Central memory CD8-positive, alpha-beta T cell (primary cell): ENCODE measurements around the gene MYOZ3.

Experiments used
- ATAC-seq: fragments of 150-1000 bp; cut with Tn5 transposase; replicated peaks from 2 replicates; pipeline ENCODE4 v1.10.0; 2022; ENCODE audit warnings: mild to moderate bottlenecking, moderate FRiP score, moderate number of reproducible peaks; ENCODE audit not compliant: poor library complexity, severe bottlenecking; ENCODE audit errors: extremely low read depth
- DNase-seq, 2 donors: peaks; one replicate each; pipeline ENCODE4 v3.0.0; 2021; ENCODE audit warnings: low spot score in 2 of 2
- H3K27ac Mint-ChIP-seq: one replicate; pipeline ENCODE4 v1.8.0; 2022; ENCODE audit warnings: low read depth, mild to moderate bottlenecking, moderate library complexity, mixed read lengths
- H3K27me3 Mint-ChIP-seq: one replicate; pipeline ENCODE4 v1.8.0; 2022; ENCODE audit warnings: mixed read lengths
- H3K36me3 Mint-ChIP-seq: one replicate; pipeline ENCODE4 v1.8.0; 2022; ENCODE audit warnings: mild to moderate bottlenecking, moderate library complexity, mixed read lengths; ENCODE audit not compliant: insufficient read depth
- H3K4me1 Mint-ChIP-seq: one replicate; pipeline ENCODE4 v1.8.0; 2022; ENCODE audit warnings: mixed read lengths
- H3K4me3 Mint-ChIP-seq: one replicate; pipeline ENCODE4 v1.8.0; 2022; ENCODE audit warnings: mild to moderate bottlenecking, moderate library complexity, mixed read lengths
- H3K9me3 Mint-ChIP-seq: one replicate; pipeline ENCODE4 v1.8.0; 2022; ENCODE audit warnings: mixed read lengths

The MYOZ3 gene

GRCh38 chr5:150622157-150622556, 38.9 kb upstream of the MYOZ3 start:
- no peak overlapping the region for H3K27ac Mint-ChIP-seq
- ATAC-seq: no peak
- peaks cover 8% of the 10 kb centered on the region for H3K4me1 Mint-ChIP-seq
- H3K9me3 Mint-ChIP-seq: no peaks in the 10 kb centered on the region
- no peak for DNase-seq
- H3K27me3 Mint-ChIP-seq: peaks cover 34% of the 10 kb centered on the region
- H3K4me3 Mint-ChIP-seq: no peak overlapping the region
- peaks cover 2% of the 10 kb centered on the region for H3K36me3 Mint-ChIP-seq

- H3K4me3 Mint-ChIP-seq: no peak overlapping the region
- ATAC-seq (no peak), DNase-seq (no peak)
- H3K27ac Mint-ChIP-seq: no peak overlapping the region
- peaks cover 32% of the 10 kb centered on the region for H3K27me3 Mint-ChIP-seq
- H3K36me3 Mint-ChIP-seq: peaks cover 2% of the 10 kb centered on the region
- peaks cover 8% of the 10 kb centered on the region for H3K4me1 Mint-ChIP-seq
- no peaks in the 10 kb centered on the region for H3K9me3 Mint-ChIP-seq
Measured at GRCh38 chr5:150623152-150623877, 37.7 kb upstream of the MYOZ3 start.

- H3K4me3 Mint-ChIP-seq: peak overlapping the region; percentile 79
- ATAC-seq (no peak), DNase-seq (no peak)
- H3K4me1 Mint-ChIP-seq: peaks cover 8% of the 10 kb centered on the region
- peaks cover 32% of the 10 kb centered on the region for H3K27me3 Mint-ChIP-seq
- H3K9me3 Mint-ChIP-seq: no peaks in the 10 kb centered on the region
- peaks cover 2% of the 10 kb centered on the region for H3K36me3 Mint-ChIP-seq
- no peak overlapping the region for H3K27ac Mint-ChIP-seq
Measured at GRCh38 chr5:150623878-150624216, 37.2 kb upstream of the MYOZ3 start.

GRCh38 chr5:150624334-150625163, 36.5 kb upstream of the MYOZ3 start:
- peak overlapping the region; percentile 79 for H3K4me3 Mint-ChIP-seq
- DNase-seq (no peak), ATAC-seq (peak; percentile 28)
- H3K36me3 Mint-ChIP-seq: peaks cover 2% of the 10 kb centered on the region
- H3K27ac Mint-ChIP-seq: no peak overlapping the region
- H3K9me3 Mint-ChIP-seq: no peaks in the 10 kb centered on the region
- peaks cover 32% of the 10 kb centered on the region for H3K27me3 Mint-ChIP-seq
- H3K4me1 Mint-ChIP-seq: peaks cover 8% of the 10 kb centered on the region

GRCh38 chr5:150625164-150625535, 35.9 kb upstream of the MYOZ3 start:
- Mint-ChIP-seq H3K4me3 (no peak overlapping the region), H3K4me1 (peaks cover 8% of the 10 kb centered on the region), H3K9me3 (no peaks in the 10 kb centered on the region), H3K27ac (no peak overlapping the region), H3K36me3 (peaks cover 2% of the 10 kb centered on the region), H3K27me3 (peaks cover 32% of the 10 kb centered on the region)
- ATAC-seq (no peak), DNase-seq (no peak)

GRCh38 chr5:150625831-150626746, 35.0 kb upstream of the MYOZ3 start:
- Mint-ChIP-seq H3K4me1 (peaks cover 8% of the 10 kb centered on the region), H3K9me3 (no peaks in the 10 kb centered on the region), H3K4me3 (no peak overlapping the region), H3K36me3 (peaks cover 2% of the 10 kb centered on the region), H3K27ac (no peak overlapping the region), H3K27me3 (peaks cover 32% of the 10 kb centered on the region)
- DNase-seq (no peak), ATAC-seq (no peak)

- Mint-ChIP-seq H3K9me3 (no peaks in the 10 kb centered on the region), H3K27ac (no peak overlapping the region), H3K27me3 (peaks cover 32% of the 10 kb centered on the region), H3K36me3 (peaks cover 2% of the 10 kb centered on the region), H3K4me1 (peaks cover 8% of the 10 kb centered on the region), H3K4me3 (no peak overlapping the region)
- no peak for DNase-seq
- ATAC-seq: no peak
Measured at GRCh38 chr5:150626853-150627276, 34.2 kb upstream of the MYOZ3 start.

GRCh38 chr5:150627731-150628545, 33.1 kb upstream of the MYOZ3 start:
- peaks cover 8% of the 10 kb centered on the region for H3K4me1 Mint-ChIP-seq
- H3K4me3 Mint-ChIP-seq: no peak overlapping the region
- H3K27me3 Mint-ChIP-seq: peaks cover 32% of the 10 kb centered on the region

GRCh38 chr5:150628936-150629485, 32.0 kb upstream of the MYOZ3 start:
- no peak for DNase-seq

More at GRCh38 chr5:150627731-150628545, 33.1 kb upstream of the MYOZ3 start:
- H3K36me3 Mint-ChIP-seq: peaks cover 2% of the 10 kb centered on the region
- ATAC-seq (no peak), DNase-seq (no peak)
- H3K9me3 Mint-ChIP-seq: no peaks in the 10 kb centered on the region
- H3K27ac Mint-ChIP-seq: no peak overlapping the region

GRCh38 chr5:150630016-150630415, 31.0 kb upstream of the MYOZ3 start:
- DNase-seq (no peak), ATAC-seq (no peak)
- Mint-ChIP-seq H3K4me3 (no peak overlapping the region), H3K36me3 (peaks cover 1% of the 10 kb centered on the region), H3K27me3 (peaks cover 30% of the 10 kb centered on the region), H3K9me3 (no peaks in the 10 kb centered on the region), H3K4me1 (no peaks in the 10 kb centered on the region), H3K27ac (no peak overlapping the region)

More at GRCh38 chr5:150628936-150629485, 32.0 kb upstream of the MYOZ3 start:
- H3K4me1 Mint-ChIP-seq: peaks cover 6% of the 10 kb centered on the region
- H3K36me3 Mint-ChIP-seq: peaks cover 2% of the 10 kb centered on the region
- peaks cover 27% of the 10 kb centered on the region for H3K27me3 Mint-ChIP-seq
- H3K4me3 Mint-ChIP-seq: no peak overlapping the region
- H3K9me3 Mint-ChIP-seq: no peaks in the 10 kb centered on the region
- no peak overlapping the region for H3K27ac Mint-ChIP-seq
- ATAC-seq: no peak

GRCh38 chr5:150630461-150631325, 30.4 kb upstream of the MYOZ3 start:
- H3K4me3 Mint-ChIP-seq: no peak overlapping the region
- H3K36me3 Mint-ChIP-seq: no peaks in the 10 kb centered on the region
- no peak overlapping the region for H3K27ac Mint-ChIP-seq
- H3K4me1 Mint-ChIP-seq: no peaks in the 10 kb centered on the region
- ATAC-seq: no peak
- no peaks in the 10 kb centered on the region for H3K9me3 Mint-ChIP-seq
- peaks cover 37% of the 10 kb centered on the region for H3K27me3 Mint-ChIP-seq
- no peak for DNase-seq
